ENCODE measurements around the gene CD36.
"Not testable (repeated sequence)": the region's sequence is repeated elsewhere in the genome, so short reads cannot be mapped to it uniquely, and the experiment has no call there.

Gene CD36

DNA sequence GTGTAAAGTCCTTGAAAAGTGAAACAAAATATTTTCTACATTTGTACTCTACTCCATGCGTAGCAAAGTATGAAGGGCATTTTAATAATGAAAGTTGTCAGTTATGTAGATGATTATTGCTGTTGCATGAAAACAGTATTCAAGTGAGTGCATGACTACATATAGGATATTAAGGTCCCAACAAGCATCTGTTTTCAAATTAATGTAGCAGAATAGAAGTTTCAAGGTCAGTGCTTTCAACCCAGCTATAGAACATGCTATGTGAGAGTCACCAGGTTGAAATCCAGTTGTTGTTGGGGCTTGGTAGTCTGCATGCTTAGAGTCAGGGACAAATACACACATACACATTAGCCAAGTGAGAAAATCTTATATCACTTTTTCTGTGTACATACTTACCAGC, 14.8 kb downstream of the CD36 start:
- no peak for DNase-seq (ENCODE audit: low read depth in 2 of 2)

DNA sequence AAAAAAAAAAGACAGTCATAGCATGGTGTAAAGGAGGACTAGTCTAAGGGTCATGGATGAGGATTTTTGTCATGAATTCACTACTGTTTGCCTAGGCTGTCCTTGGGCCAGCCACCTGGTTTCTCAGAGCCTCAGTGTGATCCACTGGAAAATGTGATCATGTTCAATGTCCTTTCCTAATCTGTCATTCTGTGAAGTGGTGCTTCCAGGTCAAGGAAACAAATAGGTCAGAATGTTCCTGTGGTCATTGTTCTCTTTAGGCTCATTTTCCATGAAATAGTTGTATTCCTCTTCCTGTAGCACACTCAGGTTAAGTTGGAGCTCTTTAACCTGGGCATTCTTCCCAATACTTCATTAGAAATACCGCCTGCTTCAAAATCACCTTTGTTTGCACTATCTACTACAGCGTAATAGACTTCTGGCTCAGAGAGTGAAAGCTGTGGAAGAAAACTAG, 16.5 kb downstream of the CD36 start:
- DNase-seq (ENCODE audit: low read depth in 2 of 2) = no peak

DNA sequence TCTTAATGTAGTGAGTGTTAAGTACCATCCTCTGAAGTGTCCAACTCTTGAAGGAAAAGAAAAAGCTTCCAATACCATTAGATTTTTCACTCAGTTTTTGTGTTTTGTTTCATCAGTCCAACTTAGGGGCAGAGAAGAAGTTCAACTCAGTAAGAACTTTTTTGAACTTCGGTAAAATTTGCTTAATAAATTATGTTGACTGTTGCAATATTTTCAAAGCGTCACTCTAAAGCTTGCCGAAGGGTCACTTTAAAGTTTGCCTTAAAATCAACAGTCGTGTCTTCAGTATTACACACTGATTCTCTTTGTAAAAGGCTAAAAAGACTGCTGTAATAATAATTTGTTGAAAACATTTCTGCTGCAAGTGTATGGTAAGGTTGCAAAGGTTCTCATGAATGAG, 17.6 kb downstream of the CD36 start:
- DNase-seq (ENCODE audit: low read depth in 2 of 2) = no peak

DNA sequence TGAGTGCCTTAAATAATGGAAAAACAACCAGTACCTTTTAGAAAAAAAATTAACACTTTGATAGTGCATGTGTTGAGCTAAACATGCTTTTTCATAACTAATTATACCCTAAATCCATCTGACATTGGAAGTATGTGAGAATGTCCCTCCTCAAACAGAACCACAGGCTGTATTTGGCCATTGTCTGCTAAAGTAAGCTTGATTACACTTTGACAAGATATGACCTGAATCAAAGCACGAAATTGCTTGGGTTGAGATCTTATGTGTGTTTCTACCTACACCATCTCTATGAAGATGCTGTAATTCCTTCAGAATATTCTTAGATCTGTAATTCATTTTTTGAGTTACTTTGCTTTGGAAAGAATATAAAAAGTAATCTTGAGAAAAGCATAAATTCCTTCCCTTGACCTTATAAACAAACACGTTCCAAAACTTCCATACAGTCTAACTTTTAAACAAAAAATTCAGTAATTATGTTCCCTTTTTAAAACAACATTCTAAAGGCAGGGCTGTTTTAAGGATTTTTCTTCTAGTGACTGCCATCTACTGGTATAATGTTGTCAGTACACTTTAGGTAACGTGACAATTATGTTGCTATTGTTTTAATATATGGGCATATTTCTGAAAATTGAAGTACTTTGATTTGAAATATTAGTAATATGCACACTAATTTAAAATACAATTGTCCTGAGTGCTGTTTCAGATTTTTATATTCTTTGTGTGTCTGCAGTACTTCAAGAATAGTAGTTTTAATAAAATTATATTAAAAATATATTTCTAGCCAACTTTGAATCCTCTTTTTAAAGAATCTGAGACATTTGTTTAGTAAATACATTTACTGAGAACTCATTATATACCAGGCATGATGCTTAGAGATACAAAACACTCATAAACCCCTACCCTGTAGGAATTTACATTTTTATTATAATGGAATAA, 20.9 kb downstream of the CD36 start:
- no peak for DNase-seq (ENCODE audit: low read depth in 2 of 2)

DNA sequence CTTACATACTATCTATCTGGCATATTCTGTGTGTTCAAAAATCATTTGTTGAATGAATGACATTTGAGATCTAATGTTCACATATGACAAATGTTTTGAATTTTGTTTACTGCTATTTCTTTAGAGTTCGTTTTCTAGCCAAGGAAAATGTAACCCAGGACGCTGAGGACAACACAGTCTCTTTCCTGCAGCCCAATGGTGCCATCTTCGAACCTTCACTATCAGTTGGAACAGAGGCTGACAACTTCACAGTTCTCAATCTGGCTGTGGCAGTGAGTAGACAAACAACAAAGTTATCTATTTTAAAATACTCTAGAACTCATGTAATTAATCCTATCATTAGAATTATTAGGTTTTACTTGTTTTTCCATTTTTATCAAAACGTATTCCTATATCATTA, 22.5 kb downstream of the CD36 start:
- DNase-seq (ENCODE audit: low read depth in 2 of 2) = no peak

DNA sequence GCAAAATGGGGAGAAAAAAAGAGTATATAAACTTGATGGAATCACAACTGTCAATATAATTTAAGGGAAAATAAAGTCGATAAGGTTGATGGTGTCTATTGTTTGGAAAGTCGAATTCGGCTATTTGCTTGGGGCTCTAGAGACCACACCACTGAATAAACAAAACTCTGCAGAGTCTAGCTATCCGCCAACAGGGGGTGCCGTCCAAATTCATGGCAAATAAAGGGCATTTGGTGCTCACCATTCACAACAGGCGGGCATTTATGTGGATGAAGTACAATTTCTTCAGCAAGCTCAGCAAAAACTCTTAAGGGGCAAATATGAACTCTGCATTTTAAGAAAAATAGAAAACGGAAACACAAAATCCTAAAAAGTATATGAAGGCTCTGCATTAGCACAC, 23.3 kb downstream of the CD36 start:
- no peak for DNase-seq (ENCODE audit: low read depth in 2 of 2)

DNA sequence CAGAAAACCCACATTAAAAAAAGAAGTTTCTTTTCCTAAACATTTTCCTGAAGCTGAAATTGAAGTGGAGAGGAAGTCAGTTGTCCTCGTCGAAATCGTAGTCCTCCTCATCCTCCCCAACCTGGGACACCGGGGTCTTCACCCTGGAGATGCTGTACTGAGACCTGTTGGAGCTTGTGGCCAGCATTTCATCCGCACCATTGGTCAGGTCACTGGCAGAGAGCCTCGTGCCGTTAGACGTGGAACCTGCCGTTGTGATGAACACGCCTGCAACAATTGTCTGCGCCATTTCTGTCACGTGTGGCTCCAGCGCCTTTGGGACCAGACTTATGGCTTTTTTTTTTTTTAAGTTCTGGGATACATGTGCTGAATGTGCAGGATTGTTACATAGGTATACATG, 23.8 kb downstream of the CD36 start:
- no peak for DNase-seq (ENCODE audit: low read depth in 2 of 2)

DNA sequence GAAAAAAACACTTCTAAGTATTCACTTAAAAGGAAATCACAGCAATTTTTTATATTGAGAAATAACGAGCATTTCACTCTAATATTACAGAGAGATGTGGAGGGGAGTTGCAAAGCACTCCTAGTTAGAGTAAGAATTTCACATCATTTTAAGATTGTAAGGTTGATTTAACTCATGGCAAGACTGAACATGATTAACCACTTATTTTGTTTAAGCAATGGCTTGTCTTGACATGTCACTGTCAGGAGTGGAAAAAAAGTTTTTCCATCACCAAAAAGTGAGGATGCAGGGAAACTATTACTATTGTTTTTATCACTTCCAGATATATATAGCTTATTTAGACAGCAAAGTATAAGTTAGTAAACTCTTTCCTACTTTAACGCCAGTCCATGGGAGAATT, 27.1 kb downstream of the CD36 start:
- no peak for DNase-seq (ENCODE audit: low read depth in 2 of 2)

DNA sequence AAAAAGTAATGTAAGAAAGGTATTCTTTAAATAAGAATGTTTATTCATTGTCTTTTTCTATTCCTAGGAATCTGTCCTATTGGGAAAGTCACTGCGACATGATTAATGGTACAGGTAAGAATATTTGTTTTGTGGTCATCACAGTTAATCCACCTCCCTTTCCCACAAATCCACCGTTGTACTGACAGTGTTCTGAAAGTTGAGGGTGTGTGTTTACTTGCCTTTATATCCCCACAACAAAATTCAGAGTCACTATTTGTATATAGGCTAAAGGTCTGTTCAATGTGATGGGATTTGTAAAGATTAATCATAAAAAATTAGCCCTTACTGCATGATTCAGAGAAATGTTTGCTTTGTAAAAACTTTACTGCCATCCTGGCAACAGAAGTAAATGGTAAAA, 27.9 kb downstream of the CD36 start:
- DNase-seq (ENCODE audit: low read depth in 2 of 2) = no peak

DNA sequence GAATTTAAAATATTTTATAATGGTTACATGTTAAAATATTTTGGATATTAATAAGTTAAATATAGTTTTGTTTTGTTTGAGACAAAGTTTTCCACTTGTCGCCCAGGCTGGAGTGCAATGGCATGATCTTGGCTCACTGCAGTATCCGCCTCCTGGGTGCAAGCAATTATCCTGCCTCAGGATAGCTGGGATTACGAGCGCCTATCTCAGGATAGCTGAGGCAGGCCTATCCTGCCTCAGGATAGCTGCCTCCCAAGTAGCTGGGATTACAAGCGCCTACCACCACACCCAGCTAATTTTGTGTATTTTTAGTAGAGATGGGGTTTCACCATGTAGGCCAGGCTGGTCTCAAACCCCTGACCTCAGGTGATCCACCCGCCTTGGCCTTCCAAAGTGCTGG, 30.9 kb downstream of the CD36 start:
- DNase-seq (ENCODE audit: low read depth in 2 of 2) = not testable (repeated sequence)

DNA sequence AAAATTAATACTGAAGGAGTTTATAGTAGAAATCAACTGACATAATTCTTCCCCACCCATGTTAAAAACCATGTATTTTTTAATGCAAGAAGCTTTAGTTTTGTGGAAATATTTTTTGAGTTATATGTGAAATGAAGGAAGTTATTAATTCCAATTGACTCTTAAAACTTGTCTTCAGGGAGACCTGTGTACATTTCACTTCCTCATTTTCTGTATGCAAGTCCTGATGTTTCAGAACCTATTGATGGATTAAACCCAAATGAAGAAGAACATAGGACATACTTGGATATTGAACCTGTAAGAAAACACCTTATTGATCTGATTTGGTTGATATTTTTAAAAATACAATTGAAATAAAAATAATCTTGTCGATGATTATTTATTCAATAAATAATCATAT, 33.3 kb downstream of the CD36 start:
- DNase-seq (ENCODE audit: low read depth in 2 of 2) = no peak

DNA sequence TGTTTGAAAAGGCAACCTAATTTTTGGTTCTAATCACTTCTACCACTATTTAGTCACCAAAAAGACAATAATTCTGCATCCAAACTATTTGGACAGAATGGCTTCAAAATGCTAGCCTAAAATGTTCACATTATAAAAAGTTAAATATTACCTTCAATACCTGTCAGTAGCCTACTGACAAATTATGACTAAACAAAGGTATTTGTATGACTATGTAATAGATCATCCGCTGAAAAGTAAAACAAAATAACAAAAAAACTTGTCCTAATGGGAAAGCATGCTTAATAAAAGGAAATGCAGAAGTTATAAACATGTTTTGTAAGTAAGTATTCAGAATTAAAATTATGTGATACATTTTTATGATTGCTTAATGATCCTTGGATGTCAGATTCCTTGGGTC, 36.6 kb downstream of the CD36 start:
- no peak for DNase-seq (ENCODE audit: low read depth in 2 of 2)

DNA sequence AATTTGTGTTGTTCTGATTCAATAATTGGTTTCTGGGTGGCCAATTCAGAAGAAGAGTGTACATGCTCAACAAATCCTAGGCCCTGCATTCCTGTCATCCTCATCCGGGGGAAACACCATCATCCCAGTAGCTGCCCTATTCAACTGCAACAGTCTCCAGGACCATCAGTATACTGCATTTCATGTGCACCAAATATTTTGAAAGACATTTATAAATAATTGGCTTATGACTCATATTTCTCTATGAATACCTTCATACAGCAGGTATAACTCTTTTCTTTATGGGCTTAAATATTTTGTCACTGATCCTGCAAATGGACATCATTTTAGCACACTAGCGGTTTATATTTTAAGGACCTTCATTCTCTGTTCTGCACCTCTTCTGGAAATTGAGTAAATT, 38.0 kb downstream of the CD36 start:
- no peak for DNase-seq (ENCODE audit: low read depth in 2 of 2)

DNA sequence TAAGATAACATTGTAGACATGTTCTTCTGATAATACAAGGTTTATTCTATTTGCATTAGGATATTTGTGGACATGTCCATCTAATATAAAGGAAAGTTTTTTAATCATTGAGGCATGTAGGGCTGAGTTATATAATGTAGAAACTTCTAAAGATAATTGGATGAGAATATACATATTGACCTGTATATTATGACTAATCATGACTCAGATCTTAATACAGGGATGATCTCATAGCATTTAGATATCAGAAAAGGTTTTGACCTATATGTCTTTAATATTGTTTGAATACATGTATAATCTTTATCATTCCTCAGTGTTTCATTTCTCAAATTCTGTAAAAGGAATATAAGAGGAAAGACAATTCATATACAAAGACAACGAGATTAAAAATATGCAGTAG, 39.2 kb downstream of the CD36 start:
- DNase-seq (ENCODE audit: low read depth in 2 of 2) = no peak

DNA sequence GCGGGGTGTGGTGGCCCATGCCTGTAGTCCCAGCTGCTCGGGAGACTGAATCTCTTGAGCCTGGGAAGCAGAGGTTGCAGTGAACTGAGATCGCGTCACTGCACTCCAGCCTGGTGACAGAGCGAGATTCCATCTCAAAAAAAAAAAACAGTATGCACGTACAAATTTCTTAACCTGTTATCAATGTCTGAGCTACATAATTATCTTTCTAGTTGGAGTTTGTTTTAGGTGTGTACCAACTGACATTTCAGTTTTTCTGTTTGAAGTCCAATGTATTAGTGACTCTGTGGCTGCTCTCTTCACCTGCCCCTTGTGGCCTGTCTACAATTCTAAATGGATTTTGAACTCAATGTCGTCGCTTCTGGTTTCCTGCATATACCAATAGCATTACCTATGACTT, 40.3 kb downstream of the CD36 start:
- DNase-seq (ENCODE audit: low read depth in 2 of 2) = no peak

DNA sequence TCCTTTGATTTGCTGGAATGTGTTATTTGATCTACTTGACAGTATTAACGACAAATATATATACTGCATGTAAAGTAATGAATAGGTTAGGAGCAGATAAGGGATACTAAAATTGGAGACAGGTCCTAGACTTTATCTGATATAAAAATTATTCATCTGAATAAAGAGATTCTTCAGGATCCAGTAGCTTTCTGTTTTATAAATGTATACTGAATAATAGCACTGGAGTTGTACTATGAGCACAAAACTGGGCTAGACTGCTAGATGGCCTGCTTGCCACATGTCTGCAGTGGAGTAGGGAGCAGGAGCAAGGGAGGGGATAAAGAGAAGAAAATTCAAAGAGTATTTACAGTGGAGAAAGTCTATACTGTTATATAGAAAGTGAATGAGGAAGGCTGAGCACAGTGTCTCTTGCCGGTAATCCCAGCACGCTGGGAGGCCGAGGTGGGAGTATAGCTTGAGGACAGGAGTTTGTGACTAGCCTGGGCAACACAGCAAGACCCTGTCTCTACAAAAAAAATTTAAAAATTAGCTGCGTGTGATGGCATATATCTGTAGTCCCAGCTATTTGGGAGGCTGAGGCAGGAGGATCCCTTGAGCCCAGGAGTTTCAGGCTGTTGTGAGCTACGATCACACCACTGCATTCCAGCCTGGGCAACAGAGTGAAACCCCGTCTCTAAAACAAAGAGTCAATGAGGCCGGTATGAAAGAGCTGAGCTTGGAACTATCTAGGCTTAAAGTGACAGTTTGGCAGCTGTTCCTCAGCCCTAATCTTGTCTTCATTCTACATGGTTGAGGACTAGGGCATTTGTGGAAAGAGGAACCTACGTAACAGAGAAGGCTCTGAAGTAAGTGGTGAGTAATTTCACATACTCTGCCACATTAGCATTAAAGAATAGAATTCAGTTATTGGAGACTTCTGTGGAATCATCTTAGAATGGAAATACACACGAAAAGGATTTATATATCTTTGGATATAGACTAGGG, 41.8 kb downstream of the CD36 start:
- DNase-seq (ENCODE audit: low read depth in 2 of 2) = no peak

DNA sequence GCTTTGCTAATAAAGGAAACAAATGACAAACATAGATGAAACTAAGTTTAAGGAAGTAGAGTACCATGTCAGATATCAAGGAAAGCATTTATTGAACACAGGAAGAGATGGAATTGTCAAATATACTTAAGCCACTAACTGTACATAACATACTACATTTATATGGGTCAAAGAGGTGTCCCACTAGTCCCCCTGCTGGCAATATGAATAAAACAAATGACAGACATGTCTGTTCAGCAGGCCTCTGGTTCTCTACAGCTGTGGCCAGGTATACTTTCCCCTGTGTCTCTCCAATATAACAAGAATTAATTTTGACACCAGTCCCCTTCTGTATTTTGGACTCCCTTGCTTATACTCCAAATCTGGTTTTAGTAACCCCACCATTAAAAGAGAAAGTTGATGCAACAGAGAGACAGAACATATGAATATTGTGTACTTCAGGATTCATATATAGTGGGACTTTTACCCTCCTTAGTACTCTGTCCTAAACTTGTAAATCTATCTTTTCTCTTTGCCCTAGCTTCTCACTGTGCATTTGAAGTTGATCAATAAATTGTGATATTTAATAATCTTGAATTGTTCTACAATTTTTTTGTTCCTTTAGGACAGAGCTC, 42.9 kb downstream of the CD36 start:
- no peak for DNase-seq (ENCODE audit: low read depth in 2 of 2)

DNA sequence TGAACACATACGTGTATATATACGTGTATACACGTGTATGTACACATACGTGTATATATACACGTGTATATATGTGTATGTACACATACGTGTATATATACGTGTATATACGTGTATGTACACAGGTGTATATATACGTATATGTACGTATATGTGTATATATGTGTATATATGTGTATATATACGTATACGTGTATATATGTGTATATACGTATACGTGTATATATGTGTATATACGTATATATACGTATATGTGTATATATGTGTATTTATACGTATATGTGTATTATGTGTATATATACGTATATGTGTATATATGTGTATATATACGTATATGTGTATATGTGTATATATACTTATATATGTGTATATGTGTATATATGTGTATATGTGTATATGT, 44.3 kb downstream of the CD36 start:
- DNase-seq (ENCODE audit: low read depth in 2 of 2) = no peak

DNA sequence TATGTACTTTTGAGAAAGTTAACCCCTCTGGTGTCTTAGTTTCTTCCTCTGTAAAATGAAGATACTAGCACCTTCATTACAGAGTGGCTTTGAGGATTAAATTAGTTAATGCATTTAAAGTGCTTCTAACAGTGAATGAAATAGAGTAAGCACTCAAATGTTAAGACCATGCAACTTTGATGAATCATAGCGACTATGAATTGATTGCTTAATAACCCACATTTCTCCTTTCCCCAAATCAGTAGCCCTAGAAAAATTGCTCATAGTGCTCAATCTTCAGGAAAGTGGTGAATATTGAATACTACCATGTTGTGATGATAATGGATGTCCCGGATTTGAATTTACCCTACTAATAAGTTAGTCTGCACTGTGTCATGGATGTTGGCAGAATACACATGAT, 48.1 kb downstream of the CD36 start:
- DNase-seq (ENCODE audit: low read depth in 2 of 2) = no peak

DNA sequence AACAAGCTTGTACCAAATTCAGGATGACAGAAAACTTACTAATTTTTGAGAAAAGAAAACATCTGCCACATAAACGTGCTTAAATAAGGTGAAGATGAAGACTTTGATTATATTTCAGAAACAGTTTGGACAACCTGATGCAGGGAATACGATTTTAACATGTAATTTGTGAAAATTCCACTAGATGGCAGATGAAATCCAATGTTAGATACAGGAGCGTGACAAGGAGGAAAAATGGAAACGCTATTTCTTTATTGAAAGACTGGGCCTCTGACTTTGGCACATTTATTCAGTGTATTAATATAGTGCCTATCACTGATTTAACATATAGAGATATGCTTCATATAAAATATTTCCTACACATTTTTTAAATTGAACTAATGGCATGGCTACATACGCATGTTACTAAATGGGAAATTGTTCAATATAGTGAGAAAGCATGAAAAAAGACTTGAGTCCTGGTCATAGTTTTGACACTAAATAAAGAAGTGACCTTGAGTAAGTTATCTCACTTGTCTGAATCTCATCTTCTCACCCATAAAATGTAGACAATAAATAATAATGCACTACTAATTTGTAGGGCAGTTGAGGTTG, 60.7 kb downstream of the CD36 start:
- DNase-seq (ENCODE audit: low read depth in 2 of 2) = no peak

DNA sequence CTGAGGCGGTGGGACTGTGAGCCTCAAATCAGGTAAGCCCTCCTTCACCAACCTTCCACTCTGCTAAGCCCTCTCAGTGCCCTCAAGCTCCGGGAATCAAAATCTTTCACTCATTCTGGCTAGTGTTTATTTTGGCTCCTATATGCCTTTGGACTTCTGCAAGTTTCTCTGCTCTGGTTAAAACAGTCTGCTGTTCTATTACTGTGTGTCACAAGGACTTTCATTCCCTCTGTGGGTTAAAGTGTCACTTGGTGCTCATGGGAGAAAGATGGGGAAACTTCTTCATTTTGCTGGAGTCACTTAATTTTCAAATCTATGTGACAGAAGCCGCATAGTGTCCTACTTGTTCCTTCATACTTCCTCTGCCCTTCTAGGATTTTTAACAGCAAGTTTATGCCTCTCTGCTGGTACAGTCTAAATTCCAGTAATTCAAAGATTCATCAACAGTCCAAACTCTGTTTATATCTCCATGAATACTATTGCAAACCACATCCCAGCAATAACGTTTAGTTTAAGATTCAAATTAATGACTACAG, 61.3 kb downstream of the CD36 start:
- no peak for DNase-seq (ENCODE audit: low read depth in 2 of 2)

DNA sequence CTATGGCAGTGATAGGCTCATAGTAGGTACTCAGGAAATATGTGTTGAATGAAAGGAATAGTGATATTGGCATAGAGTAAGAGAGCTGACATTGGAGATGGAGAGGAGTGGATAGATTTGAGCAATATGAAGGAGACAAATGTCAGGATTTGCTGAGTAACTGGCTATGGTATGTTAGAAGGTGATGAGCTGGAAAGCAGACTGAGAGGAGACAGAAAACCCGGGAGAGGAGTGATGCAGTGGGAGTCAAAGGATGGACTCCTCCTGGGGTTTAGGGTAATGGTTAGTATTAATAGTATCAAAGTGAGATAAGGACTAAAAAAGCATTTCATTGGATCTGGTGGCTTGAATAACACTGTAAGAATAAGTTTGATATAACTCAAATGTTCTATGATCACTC, 64.8 kb downstream of the CD36 start:
- DNase-seq (ENCODE audit: low read depth in 2 of 2) = no peak

Data from stimulated activated CD4-positive, alpha-beta T cell treated with anti-CD3 and anti-CD28 coated beads, Interleukin-12 subunit alpha, Interleukin-12 subunit beta, amount 100 ng/mL, for 24 hours (primary cell).